Measurements from ENCODE around the gene SKP2.

DNA sequence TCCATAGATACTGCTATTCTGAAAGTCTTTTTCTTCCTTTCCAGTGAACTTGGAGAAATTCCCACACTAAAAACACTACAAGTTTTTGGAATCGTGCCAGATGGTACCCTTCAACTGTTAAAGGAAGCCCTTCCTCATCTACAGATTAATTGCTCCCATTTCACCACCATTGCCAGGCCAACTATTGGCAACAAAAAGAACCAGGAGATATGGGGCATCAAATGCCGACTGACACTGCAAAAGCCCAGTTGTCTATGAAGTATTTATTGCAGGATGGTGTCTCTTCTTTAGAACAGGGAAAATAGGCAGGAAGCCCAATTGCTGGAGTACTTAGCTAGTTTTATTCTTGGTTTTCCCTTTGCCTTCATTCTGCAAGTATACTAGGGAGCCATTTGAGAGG lies 29.9 kb downstream of the SKP2 start:
- TF ChIP-seq CTCF (IDR thresholded peaks at IDR 0.05; ENCODE audit: poor library complexity) (no peak), EZH2phosphoT487 (IDR thresholded peaks at IDR 0.05; ENCODE audit: low read depth, severe bottlenecking, unreplicated experiment) (no peak)

Data from hepatocyte (in vitro differentiated cells).